Measurements from ENCODE around the gene CTNND2. TPM values are rescaled to one million over a fixed set of nuclear protein-coding genes. Genes with fewer than 3 reads are reported as not detected.

The CTNND2 gene
- total RNA-seq, 1 donor from 2014 or later: 18.4 TPM

- no peaks in the 10 kb centered on the region for H3K36me3 ChIP-seq
- H3K4me1 ChIP-seq: peaks cover 17% of the 10 kb centered on the region
- H3K4me3 ChIP-seq: no peak overlapping the region
- no peak overlapping the region for H3K27ac ChIP-seq (replicated peaks)
- DNase-seq: no peak
- TF ChIP-seq, protein P1, sequence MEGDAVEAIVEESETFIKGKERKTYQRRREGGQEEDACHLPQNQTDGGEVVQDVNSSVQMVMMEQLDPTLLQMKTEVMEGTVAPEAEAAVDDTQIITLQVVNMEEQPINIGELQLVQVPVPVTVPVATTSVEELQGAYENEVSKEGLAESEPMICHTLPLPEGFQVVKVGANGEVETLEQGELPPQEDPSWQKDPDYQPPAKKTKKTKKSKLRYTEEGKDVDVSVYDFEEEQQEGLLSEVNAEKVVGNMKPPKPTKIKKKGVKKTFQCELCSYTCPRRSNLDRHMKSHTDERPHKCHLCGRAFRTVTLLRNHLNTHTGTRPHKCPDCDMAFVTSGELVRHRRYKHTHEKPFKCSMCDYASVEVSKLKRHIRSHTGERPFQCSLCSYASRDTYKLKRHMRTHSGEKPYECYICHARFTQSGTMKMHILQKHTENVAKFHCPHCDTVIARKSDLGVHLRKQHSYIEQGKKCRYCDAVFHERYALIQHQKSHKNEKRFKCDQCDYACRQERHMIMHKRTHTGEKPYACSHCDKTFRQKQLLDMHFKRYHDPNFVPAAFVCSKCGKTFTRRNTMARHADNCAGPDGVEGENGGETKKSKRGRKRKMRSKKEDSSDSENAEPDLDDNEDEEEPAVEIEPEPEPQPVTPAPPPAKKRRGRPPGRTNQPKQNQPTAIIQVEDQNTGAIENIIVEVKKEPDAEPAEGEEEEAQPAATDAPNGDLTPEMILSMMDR (IDR thresholded peaks at IDR 0.05; ENCODE audit: borderline replicate concordance): no peak
- H3K27me3 ChIP-seq (ENCODE audit: low read depth): no peaks in the 10 kb centered on the region
- no peaks in the 10 kb centered on the region for H3K9me3 ChIP-seq (replicated peaks)
- intact Hi-C loops (cut with micrococcal nuclease): no loop called here
Observed at GRCh38 chr5:11596185-11596584, 308.1 kb downstream of the CTNND2 start.

DNA sequence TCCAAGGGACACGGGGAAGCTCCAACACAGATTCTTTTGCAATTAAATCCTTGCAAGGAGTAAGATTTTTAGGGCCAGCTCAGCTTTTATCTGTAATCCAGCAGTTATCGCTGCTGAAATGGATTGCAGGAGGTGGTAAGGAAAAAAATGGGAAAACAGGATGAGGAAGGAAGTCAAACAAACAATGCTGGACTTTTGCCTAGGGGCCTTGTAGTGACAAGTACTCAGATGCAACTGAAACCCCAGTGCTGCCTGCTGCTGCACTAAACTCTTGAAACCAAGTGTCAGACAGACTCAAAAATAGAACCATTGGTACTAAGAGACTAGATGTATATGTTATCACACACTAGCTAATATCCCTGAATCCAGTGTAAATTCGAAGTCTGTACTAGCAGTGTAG, 309.2 kb downstream of the CTNND2 start:
- intact Hi-C loops (cut with micrococcal nuclease): no loop called here
- no peak overlapping the region for H3K27ac ChIP-seq (replicated peaks)
- no peak for DNase-seq
- peaks cover 17% of the 10 kb centered on the region for H3K4me1 ChIP-seq
- no peaks in the 10 kb centered on the region for H3K27me3 ChIP-seq (ENCODE audit: low read depth)
- H3K9me3 ChIP-seq (replicated peaks): no peaks in the 10 kb centered on the region
- TF ChIP-seq, protein P1 (IDR thresholded peaks at IDR 0.05; ENCODE audit: borderline replicate concordance): no peak
- no peaks in the 10 kb centered on the region for H3K36me3 ChIP-seq
- no peak overlapping the region for H3K4me3 ChIP-seq

DNA sequence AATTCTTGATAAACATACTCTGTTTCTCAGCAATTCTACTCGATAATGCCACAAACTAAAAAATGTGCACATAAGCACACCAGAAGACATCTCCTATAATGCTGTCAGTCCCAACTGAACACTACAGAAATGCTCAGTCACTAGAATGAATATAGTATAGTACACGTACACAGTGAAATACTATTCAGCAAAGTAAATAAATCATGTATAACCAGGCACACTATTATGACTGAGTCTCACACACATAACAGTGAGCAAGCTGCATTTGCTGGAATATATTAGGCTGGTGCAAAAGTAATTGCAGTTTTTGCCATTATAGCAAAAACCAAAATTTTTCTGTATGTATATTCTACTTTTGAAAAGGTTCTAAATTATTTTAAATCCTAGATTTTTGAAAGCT, 310.2 kb downstream of the CTNND2 start:
- no peak for DNase-seq
- intact Hi-C loops (cut with micrococcal nuclease): no loop called here
- Histone ChIP-seq H3K4me1 (peaks cover 17% of the 10 kb centered on the region), H3K4me3 (no peak overlapping the region), H3K36me3 (no peaks in the 10 kb centered on the region), H3K27me3 (ENCODE audit: low read depth) (no peaks in the 10 kb centered on the region), H3K9me3 (replicated peaks) (no peaks in the 10 kb centered on the region), H3K27ac (replicated peaks) (no peak overlapping the region)
- TF ChIP-seq, protein P1 (IDR thresholded peaks at IDR 0.05; ENCODE audit: borderline replicate concordance): no peak

- TF ChIP-seq, protein P1 (IDR thresholded peaks at IDR 0.05; ENCODE audit: borderline replicate concordance): no peak
- Histone ChIP-seq H3K9me3 (replicated peaks) (no peaks in the 10 kb centered on the region), H3K36me3 (no peaks in the 10 kb centered on the region), H3K4me3 (no peak overlapping the region), H3K27me3 (ENCODE audit: low read depth) (no peaks in the 10 kb centered on the region), H3K27ac (replicated peaks) (no peak overlapping the region), H3K4me1 (peaks cover 7% of the 10 kb centered on the region)
- intact Hi-C loops (cut with micrococcal nuclease): no loop called here
- no peak for DNase-seq
Observed at GRCh38 chr5:11590475-11590874, 313.8 kb downstream of the CTNND2 start.

DNA sequence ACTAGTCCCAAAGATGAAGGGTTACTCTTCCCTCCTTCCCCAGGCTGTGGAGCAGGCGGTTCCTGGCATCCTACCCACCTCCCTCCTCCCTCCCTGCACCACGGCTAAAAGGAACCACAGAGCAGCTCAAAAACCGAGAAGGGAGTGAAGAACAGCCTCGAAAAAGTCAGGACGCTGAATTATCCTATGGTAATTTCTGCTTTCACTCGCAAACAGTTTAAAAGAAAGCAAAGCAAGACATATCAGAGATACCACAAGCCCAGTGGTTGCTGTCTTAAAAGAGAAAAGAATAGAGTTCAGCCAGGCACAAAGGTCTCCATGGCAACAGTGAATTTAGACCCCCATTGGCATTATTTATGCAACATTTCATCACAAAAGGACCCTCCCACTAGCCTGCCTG, 315.4 kb downstream of the CTNND2 start:
- peak overlapping the region; percentile 1 for H3K4me3 ChIP-seq
- no peaks in the 10 kb centered on the region for H3K27me3 ChIP-seq (ENCODE audit: low read depth)
- no peak overlapping the region for H3K27ac ChIP-seq (replicated peaks)
- TF ChIP-seq, protein P1 (IDR thresholded peaks at IDR 0.05; ENCODE audit: borderline replicate concordance): no peak
- no peaks in the 10 kb centered on the region for H3K4me1 ChIP-seq
- H3K9me3 ChIP-seq (replicated peaks): no peaks in the 10 kb centered on the region
- intact Hi-C loops (cut with micrococcal nuclease): no loop called here
- H3K36me3 ChIP-seq: no peaks in the 10 kb centered on the region
- DNase-seq: no peak

- DNase-seq: no peak
- intact Hi-C loops (cut with micrococcal nuclease): no loop called here
- Histone ChIP-seq H3K36me3 (no peaks in the 10 kb centered on the region), H3K4me1 (no peaks in the 10 kb centered on the region), H3K27ac (replicated peaks) (no peak overlapping the region), H3K4me3 (no peak overlapping the region), H3K27me3 (ENCODE audit: low read depth) (no peaks in the 10 kb centered on the region), H3K9me3 (replicated peaks) (no peaks in the 10 kb centered on the region)
- TF ChIP-seq, protein P1 (IDR thresholded peaks at IDR 0.05; ENCODE audit: borderline replicate concordance): no peak
Observed at GRCh38 chr5:11584017-11584416, 320.2 kb downstream of the CTNND2 start.
